GM12872 (cell line): Measurements from ENCODE around the gene SLC6A11.

Source experiments
- CTCF ChIP-seq: IDR thresholded peaks from 3 replicates; pipeline ENCODE4 v1.5.1; 2011; ENCODE audit warnings: low read depth, mild to moderate bottlenecking, low read length, moderate library complexity; ENCODE audit not compliant: insufficient read depth

Gene SLC6A11

GRCh38 chr3:10792208-10792607, 23.8 kb upstream of the SLC6A11 start:
- TF ChIP-seq CTCF = no peak

GRCh38 chr3:10798600-10799367, 17.2 kb upstream of the SLC6A11 start:
- TF ChIP-seq CTCF = no peak

GRCh38 chr3:10804183-10804648, 11.8 kb upstream of the SLC6A11 start:
- no peak for TF ChIP-seq CTCF

GRCh38 chr3:10806006-10806405, 10.0 kb upstream of the SLC6A11 start:
- TF ChIP-seq CTCF = no peak

- TF ChIP-seq CTCF = no peak
These were observed 7.8 kb upstream of the SLC6A11 start for GRCh38 chr3:10808130-10808735.

- no peak for TF ChIP-seq CTCF
These were observed 7.1 kb upstream of the SLC6A11 start for GRCh38 chr3:10808974-10809373.

- no peak for TF ChIP-seq CTCF
These were observed 5.7 kb upstream of the SLC6A11 start for GRCh38 chr3:10810376-10810775.
